Fibroblast of lung (primary cell): ENCODE results near the gene FRY. TPM values are rescaled to one million over a fixed set of nuclear protein-coding genes. Genes with fewer than 3 reads are reported as not detected.

Experiments used
- DNase-seq, 2 donors: peaks; one replicate each; pipeline versions ENCODE4 v3.0.0 to v3.0.0-alpha.2; 2010; ENCODE audit warnings: low read depth in 2 of 2
- H2AFZ ChIP-seq: 2 replicates; pipeline ENCODE4 v1.5.1; 2012; ENCODE audit warnings: low read length, control low read depth, inconsistent platforms
- H3K27ac ChIP-seq: 2 replicates; pipeline ENCODE4 v1.5.1; 2011; ENCODE audit warnings: low read length, control low read depth; ENCODE audit not compliant: insufficient read depth
- H3K27me3 ChIP-seq: 2 replicates; pipeline ENCODE4 v1.5.1; 2011; ENCODE audit warnings: mild to moderate bottlenecking, low read length; ENCODE audit not compliant: control insufficient read depth, insufficient read depth
- H3K36me3 ChIP-seq: 2 replicates; pipeline ENCODE4 v1.5.1; 2011; ENCODE audit warnings: low read length; ENCODE audit not compliant: control insufficient read depth, insufficient read depth
- H3K4me1 ChIP-seq: 2 replicates; pipeline ENCODE4 v1.5.1; 2011; ENCODE audit warnings: low read length; ENCODE audit not compliant: control insufficient read depth, insufficient read depth; ENCODE audit errors: extremely low read depth
- H3K4me2 ChIP-seq: 2 replicates; pipeline ENCODE4 v1.5.1; 2011; ENCODE audit warnings: low read length, control low read depth; ENCODE audit not compliant: insufficient read depth; ENCODE audit errors: extremely low read depth
- H3K4me3 ChIP-seq, 4 experiments: fragments of 200-600 bp in 1 of 4; sonication (generic) in 1 of 4; replicated peaks in 1 of 4; 2 replicates each; pipeline ENCODE4 v1.5.1; 2011 to 2016; ENCODE audit warnings: low read length in 4 of 4, low read depth in 3 of 4, mild to moderate bottlenecking in 3 of 4, control low read depth in 2 of 4, inconsistent platforms in 1 of 4, mixed read lengths in 1 of 4; ENCODE audit not compliant: insufficient read depth in 1 of 4; ENCODE audit errors: control extremely low read depth in 1 of 4
- H3K79me2 ChIP-seq: 2 replicates; pipeline ENCODE4 v1.5.1; 2012; ENCODE audit warnings: mild to moderate bottlenecking, low read length, inconsistent platforms; ENCODE audit not compliant: control insufficient read depth, insufficient read depth
- H3K9ac ChIP-seq: 2 replicates; pipeline ENCODE4 v1.5.1; 2011; ENCODE audit warnings: mild to moderate bottlenecking, low read length, control low read depth; ENCODE audit not compliant: insufficient read depth
- H3K9me3 ChIP-seq: 2 replicates; pipeline ENCODE4 v1.5.1; 2012; ENCODE audit warnings: low read depth, low read length; ENCODE audit not compliant: control insufficient read depth, insufficient read depth
- H4K20me1 ChIP-seq: 2 replicates; pipeline ENCODE4 v1.5.1; 2011; ENCODE audit warnings: low read length; ENCODE audit not compliant: control insufficient read depth, insufficient read depth; ENCODE audit errors: extremely low read depth
- CTCF ChIP-seq, 2 donors: IDR thresholded peaks in 1 of 2; conservative IDR thresholded peaks in 1 of 2; 1 replicate in 1 of 2; 2 replicates in 1 of 2; pipeline ENCODE4 v1.5.1; 2011 to 2012; ENCODE audit warnings: low read length in 2 of 2, control low read depth in 1 of 2, inconsistent platforms in 1 of 2, low read depth in 1 of 2, mild to moderate bottlenecking in 1 of 2
- EZH2 ChIP-seq: IDR thresholded peaks from 2 replicates; pipeline ENCODE4 v1.5.1; 2012; ENCODE audit warnings: low read length, control low read depth, mild to moderate bottlenecking; ENCODE audit errors: missing control alignments
- polyA plus RNA-seq, 2 donors: library from polyadenylated mRNA; depleted of rRNA in 1 of 2; stranded (reverse) in 1 of 2; unstranded in 1 of 2; fragments of >200 nt; gene quantifications; 2 replicates each; pipeline ENCODE4 v1.2.1, GENCODE V29; 2011 to 2012; ENCODE audit warnings: missing spikeins in 1 of 2
- total RNA-seq: library from RNA; depleted of rRNA; stranded (reverse); fragments of >200 nt; gene quantifications from 2 replicates; pipeline ENCODE4 v1.2.1, GENCODE V29; 2014

The FRY gene
- total and polyA plus RNA-seq, 2 donors (not counting 1 experiment from before 2014, with no cell fraction given) = 8.8 to 18.3 TPM

GRCh38 chr13:32284927-32285632 is 253.5 kb downstream of the FRY start:
- Histone ChIP-seq H3K27me3 (no peaks in the 10 kb centered on the region), H3K36me3 (no peaks in the 10 kb centered on the region), H3K4me3 (no peak overlapping the region), H3K9me3 (no peaks in the 10 kb centered on the region), H3K4me1 (peaks cover 2% of the 10 kb centered on the region), H2AFZ (no peak overlapping the region), H4K20me1 (no peaks in the 10 kb centered on the region), H3K9ac (no peak overlapping the region), H3K27ac (no peak overlapping the region), H3K4me2 (peak overlapping the region; percentile 46), H3K79me2 (no peaks in the 10 kb centered on the region)
- no peak for TF ChIP-seq EZH2
- TF ChIP-seq CTCF (conservative IDR thresholded peaks at IDR 0.05 in 1 of 2, IDR thresholded peaks at IDR 0.05 in 1 of 2; ENCODE audit: low read depth in 1 of 2, low read length in 2 of 2) = no peak
- peak; percentile 65 to 91 for DNase-seq

GRCh38 chr13:32285633-32285965 is 254.0 kb downstream of the FRY start:
- H3K79me2 ChIP-seq = no peaks in the 10 kb centered on the region
- no peaks in the 10 kb centered on the region for H3K36me3 ChIP-seq
- H3K9me3 ChIP-seq = no peaks in the 10 kb centered on the region
- no peaks in the 10 kb centered on the region for H4K20me1 ChIP-seq
- peaks cover 2% of the 10 kb centered on the region for H3K4me1 ChIP-seq
- H3K4me3 ChIP-seq = no peak overlapping the region
- peak overlapping the region; percentile 46 for H3K4me2 ChIP-seq
- H3K27ac ChIP-seq = no peak overlapping the region
- DNase-seq = peak in 1 of 2 donors; percentile 65
- no peaks in the 10 kb centered on the region for H3K27me3 ChIP-seq
- H3K9ac ChIP-seq = no peak overlapping the region
- TF ChIP-seq EZH2 = no peak
- TF ChIP-seq CTCF (conservative IDR thresholded peaks at IDR 0.05 in 1 of 2, IDR thresholded peaks at IDR 0.05 in 1 of 2; ENCODE audit: low read depth in 1 of 2, low read length in 2 of 2) = no peak
- no peak overlapping the region for H2AFZ ChIP-seq

- Histone ChIP-seq H3K79me2 (no peaks in the 10 kb centered on the region), H3K36me3 (no peaks in the 10 kb centered on the region), H3K4me1 (no peaks in the 10 kb centered on the region), H3K9me3 (no peaks in the 10 kb centered on the region), H4K20me1 (no peaks in the 10 kb centered on the region), H3K27me3 (peaks cover 5% of the 10 kb centered on the region), H2AFZ (no peak overlapping the region), H3K27ac (no peak overlapping the region), H3K4me2 (no peak overlapping the region), H3K4me3 (no peak overlapping the region), H3K9ac (no peak overlapping the region)
- no peak for TF ChIP-seq CTCF (conservative IDR thresholded peaks at IDR 0.05 in 1 of 2, IDR thresholded peaks at IDR 0.05 in 1 of 2; ENCODE audit: low read depth in 1 of 2, low read length in 2 of 2)
- no peak for TF ChIP-seq EZH2
- no peak for DNase-seq
Observed at GRCh38 chr13:32297206-32297605, 265.6 kb downstream of the FRY start.
